ENCODE measurements around the gene LCNL1. TPM values are rescaled to one million over a fixed set of nuclear protein-coding genes. Genes with fewer than 3 reads are reported as not detected.

The LCNL1 gene
- total RNA-seq, 4 donors from 2014 or later, result 0.28 to 0.47 (median 0.36) TPM; not detected in 1

GRCh38 chr9:136977223-136977622 lies 5.6 kb upstream of the LCNL1 start, which contains the start of gene PTGDS:
Gene PTGDS, plus strand, starts transcription at chr9:136977504. Its CDS starts 75 bp downstream, at chr9:136977579.
- DNase-seq (ENCODE audit: low spot score) (no peak), ATAC-seq (ENCODE audit: low FRiP score) (no peak)
- no peak for TF ChIP-seq CTCF (IDR thresholded peaks at IDR 0.05)

- ATAC-seq (ENCODE audit: low FRiP score) (no peak), DNase-seq (ENCODE audit: low spot score) (no peak)
- TF ChIP-seq CTCF (IDR thresholded peaks at IDR 0.05), result no peak
These were observed 5.1 kb upstream of the LCNL1 start for GRCh38 chr9:136977649-136978072.

GRCh38 chr9:136978073-136978864 lies 4.5 kb upstream of the LCNL1 start:
- no peak for ATAC-seq (ENCODE audit: low FRiP score)
- no peak for TF ChIP-seq CTCF (IDR thresholded peaks at IDR 0.05)
- DNase-seq (ENCODE audit: low spot score), result no peak

- DNase-seq (ENCODE audit: low spot score), result no peak
- ATAC-seq (ENCODE audit: low FRiP score), result no peak
These were observed 3.8 kb upstream of the LCNL1 start for GRCh38 chr9:136978865-136979544.

GRCh38 chr9:136979769-136980587 lies 2.8 kb upstream of the LCNL1 start:
- DNase-seq (ENCODE audit: low spot score), result no peak
- ATAC-seq (ENCODE audit: low FRiP score), result no peak
- no peak for TF ChIP-seq CTCF (IDR thresholded peaks at IDR 0.05)

More at GRCh38 chr9:136978865-136979544, 3.8 kb upstream of the LCNL1 start:
- no peak for TF ChIP-seq CTCF (IDR thresholded peaks at IDR 0.05)

- no peak for TF ChIP-seq CTCF (IDR thresholded peaks at IDR 0.05)
- ATAC-seq (ENCODE audit: low FRiP score) (no peak), DNase-seq (ENCODE audit: low spot score) (no peak)
These were observed 1.9 kb upstream of the LCNL1 start for GRCh38 chr9:136980669-136981478.
